Measurements from ENCODE around the gene SRSF4. TPM values are rescaled to one million over a fixed set of nuclear protein-coding genes. Genes with fewer than 3 reads are reported as not detected.

SRSF4 gene
- total RNA-seq, 4 donors from 2014 or later = 67.1 to 94.7 (median 85.2) TPM

- DNase-seq = no peak
- 96% methylated on average over 35 of the region's 35 CpGs for WGBS, 2 donors
- Histone ChIP-seq H3K4me1 (no peaks in the 10 kb centered on the region), H3K4me3 (replicated peaks in 1 of 3) (no peak overlapping the region), H3K27me3 (no peaks in the 10 kb centered on the region), H3K27ac (no peak overlapping the region), H3K36me3 (peaks cover 75 to 78% of the 10 kb centered on the region in 2 donors), H3K9me3 (no peaks in the 10 kb centered on the region)
- intact Hi-C loops (cut with DNase I) = no loop called here
- no peak for TF ChIP-seq CTCF (IDR thresholded peaks at IDR 0.05)
- TF ChIP-seq POLR2A (IDR thresholded peaks at IDR 0.05) = no peak
Observed at GRCh38 chr1:29148656-29149491, 32.8 kb downstream of the SRSF4 start.

DNA sequence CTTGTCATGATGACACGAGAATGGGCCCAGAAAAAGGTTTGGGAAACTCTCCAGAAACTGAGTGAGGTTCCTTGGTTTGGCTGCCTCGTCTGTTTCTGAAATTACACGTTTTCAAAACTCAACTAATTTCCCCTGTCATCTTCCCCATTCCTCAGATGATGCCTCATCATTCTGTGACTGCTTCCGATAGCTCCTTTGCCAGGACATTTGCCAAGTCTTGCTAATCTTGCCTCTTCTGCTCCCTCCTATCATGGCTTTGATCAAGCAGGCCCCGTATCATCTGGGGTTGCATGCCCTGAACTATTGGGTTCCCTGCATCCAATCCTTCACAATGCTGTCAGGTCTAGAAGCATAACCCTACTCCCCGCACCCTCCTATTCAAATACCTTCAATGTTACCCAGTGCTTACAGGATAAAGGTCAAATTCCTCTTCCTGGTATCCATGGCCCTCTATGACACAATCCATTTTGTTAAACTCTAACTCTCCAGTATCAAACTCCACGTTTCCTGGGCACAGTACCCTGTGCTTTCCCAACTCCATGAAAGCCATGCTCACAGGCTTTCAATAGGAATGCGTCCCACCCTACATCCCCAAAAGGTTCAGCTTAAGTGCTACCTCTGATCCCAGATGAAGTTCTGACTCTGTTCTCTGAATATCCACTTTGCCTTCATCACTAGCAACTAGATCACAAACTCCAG lies 35.8 kb downstream of the SRSF4 start:
- H3K27me3 ChIP-seq = no peaks in the 10 kb centered on the region
- no peaks in the 10 kb centered on the region for H3K9me3 ChIP-seq
- WGBS, 2 donors = 84 to 91% methylated on average over 8 of the region's 8 CpGs
- no peak overlapping the region for H3K4me3 ChIP-seq (replicated peaks in 1 of 3)
- DNase-seq = no peak
- H3K36me3 ChIP-seq = peaks cover 48 to 50% of the 10 kb centered on the region in 2 donors
- H3K4me1 ChIP-seq = no peaks in the 10 kb centered on the region
- TF ChIP-seq CTCF (IDR thresholded peaks at IDR 0.05) = no peak
- H3K27ac ChIP-seq = no peak overlapping the region
- intact Hi-C loops (cut with DNase I) = no loop called here

DNA sequence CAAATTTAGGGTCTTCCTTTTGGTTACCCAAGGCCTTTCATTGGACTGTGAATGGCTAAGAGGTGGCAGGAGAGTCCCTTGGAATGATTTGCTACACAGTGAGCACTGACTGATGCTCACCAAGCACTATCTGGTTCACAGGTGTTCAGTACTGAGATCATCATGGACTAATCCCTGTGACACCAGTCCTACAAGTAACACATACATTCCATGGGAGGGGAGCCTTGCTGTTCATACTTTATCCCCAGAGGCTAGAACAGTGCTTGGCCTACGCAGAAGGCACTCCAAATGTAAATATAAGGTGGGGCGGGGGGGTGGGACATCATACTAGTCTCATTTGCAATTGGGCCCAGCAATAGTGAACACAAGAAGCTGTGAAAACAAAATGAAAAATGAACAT lies 37.5 kb downstream of the SRSF4 start:
- DNase-seq = no peak
- intact Hi-C loops (cut with DNase I) = no loop called here
- WGBS, 2 donors = 94% methylated on average over 2 of the region's 2 CpGs

GRCh38 chr1:29142714-29143113 lies 39.0 kb downstream of the SRSF4 start:
- no peak for DNase-seq
- WGBS, 2 donors = 84 to 93% methylated on average over 2 of the region's 2 CpGs
- Histone ChIP-seq H3K27me3 (no peaks in the 10 kb centered on the region), H3K27ac (no peak overlapping the region), H3K9me3 (no peaks in the 10 kb centered on the region), H3K36me3 (peaks cover 16 to 18% of the 10 kb centered on the region in 2 donors), H3K4me1 (no peaks in the 10 kb centered on the region), H3K4me3 (replicated peaks in 1 of 3) (no peak overlapping the region)
- TF ChIP-seq CTCF (IDR thresholded peaks at IDR 0.05) = no peak
- no peak for TF ChIP-seq POLR2A (IDR thresholded peaks at IDR 0.05)
- intact Hi-C loops (cut with DNase I) = no loop called here

More for the DNA sequence above, 37.5 kb downstream of the SRSF4 start:
- no peaks in the 10 kb centered on the region for H3K9me3 ChIP-seq
- peaks cover 31 to 33% of the 10 kb centered on the region in 2 donors for H3K36me3 ChIP-seq
- H3K27me3 ChIP-seq = no peaks in the 10 kb centered on the region
- no peak overlapping the region for H3K27ac ChIP-seq
- H3K4me3 ChIP-seq (replicated peaks in 1 of 3) = no peak overlapping the region
- no peak for TF ChIP-seq CTCF (IDR thresholded peaks at IDR 0.05)
- no peak for TF ChIP-seq POLR2A (IDR thresholded peaks at IDR 0.05)
- no peaks in the 10 kb centered on the region for H3K4me1 ChIP-seq

DNA sequence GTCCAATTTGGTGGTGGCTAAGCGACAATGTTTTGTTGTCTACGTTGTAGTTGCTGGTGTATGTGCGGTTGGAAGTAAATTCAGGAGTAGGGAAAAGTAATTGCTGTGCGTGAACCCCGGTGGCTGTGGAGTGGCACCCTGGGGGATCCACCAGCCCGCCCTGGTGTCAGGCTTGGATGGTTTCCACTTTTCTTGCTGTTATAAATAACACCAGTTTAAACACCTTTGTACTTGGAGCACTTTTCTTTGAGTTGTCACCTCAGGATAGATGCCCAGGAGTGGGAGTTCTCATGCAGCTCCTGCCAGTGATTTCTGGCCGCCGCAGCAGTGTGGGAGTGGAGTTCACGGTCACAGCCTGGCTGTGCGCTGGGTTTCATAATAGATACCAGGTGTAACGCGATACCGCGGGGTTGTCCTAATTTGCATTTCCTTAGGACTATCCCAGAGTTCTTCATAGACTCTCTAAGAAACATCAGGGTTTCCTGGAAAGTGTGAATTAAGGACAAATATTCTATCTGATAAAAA lies 45.2 kb downstream of the SRSF4 start:
- 56 to 63% methylated on average over 14 of the region's 14 CpGs for WGBS, 2 donors
- DNase-seq = no peak

More for the DNA sequence above, 45.2 kb downstream of the SRSF4 start:
- TF ChIP-seq CTCF (IDR thresholded peaks at IDR 0.05) (no peak), POLR2A (IDR thresholded peaks at IDR 0.05) (no peak)
- H3K36me3 ChIP-seq = no peaks in the 10 kb centered on the region
- intact Hi-C loops (cut with DNase I) = no loop called here
- no peak overlapping the region for H3K4me3 ChIP-seq (replicated peaks in 1 of 3)
- no peak overlapping the region for H3K27ac ChIP-seq
- H3K9me3 ChIP-seq = no peaks in the 10 kb centered on the region
- peaks cover 3 to 13% of the 10 kb centered on the region in 2 donors for H3K4me1 ChIP-seq
- H3K27me3 ChIP-seq = no peaks in the 10 kb centered on the region

All from thyroid gland (tissue), 4 donors.